GM19372 (cell line): ENCODE data around the gene LAD1.

Source experiments
- ATAC-seq: cut with Tn5 transposase; IDR thresholded peaks from one replicate; pipeline ENCODE4 v1.9.1; 2021; ENCODE audit warnings: mild to moderate bottlenecking, low read depth, moderate library complexity; ENCODE audit not compliant: unreplicated experiment

The LAD1 gene

GRCh38 chr1:201395936-201396335, 3.2 kb downstream of the LAD1 start:
- ATAC-seq = no peak

- no peak for ATAC-seq
These were observed 4.5 kb downstream of the LAD1 start for GRCh38 chr1:201394591-201394990.

GRCh38 chr1:201393076-201393475, 6.0 kb downstream of the LAD1 start:
- no peak for ATAC-seq

- no peak for ATAC-seq
These were observed 7.2 kb downstream of the LAD1 start for GRCh38 chr1:201391651-201392511.

- ATAC-seq = no peak
These were observed 7.9 kb downstream of the LAD1 start for GRCh38 chr1:201391225-201391624.

GRCh38 chr1:201389051-201389450, 10.1 kb downstream of the LAD1 start:
- no peak for ATAC-seq

GRCh38 chr1:201386208-201386607, 12.9 kb downstream of the LAD1 start:
- ATAC-seq = no peak

- peak; percentile 53 for ATAC-seq
These were observed 13.7 kb downstream of the LAD1 start for GRCh38 chr1:201385299-201385891.

GRCh38 chr1:201384406-201384782, 14.7 kb downstream of the LAD1 start:
- ATAC-seq = no peak

- no peak for ATAC-seq
These were observed 15.3 kb downstream of the LAD1 start for GRCh38 chr1:201383647-201384405.

GRCh38 chr1:201381130-201381529, 18.0 kb downstream of the LAD1 start:
- no peak for ATAC-seq

GRCh38 chr1:201379733-201380242, 19.3 kb downstream of the LAD1 start:
- ATAC-seq = no peak

- ATAC-seq = no peak
These were observed 20.3 kb downstream of the LAD1 start for GRCh38 chr1:201378804-201379203.

GRCh38 chr1:201377611-201378092, 21.5 kb downstream of the LAD1 start, which contains the start of gene TNNT2:
TSS of gene TNNT2 (minus strand) at chr1:201377680. CDS start at chr1:201373254, 4,426 bp downstream.
- no peak for ATAC-seq

- no peak for ATAC-seq
These were observed 22.4 kb downstream of the LAD1 start for GRCh38 chr1:201376464-201377374.

- no peak for ATAC-seq
These were observed 23.0 kb downstream of the LAD1 start for GRCh38 chr1:201376107-201376463.

- no peak for ATAC-seq
These were observed 24.0 kb downstream of the LAD1 start for GRCh38 chr1:201375169-201375568.

- ATAC-seq = no peak
These were observed 24.8 kb downstream of the LAD1 start for GRCh38 chr1:201374364-201374763.

GRCh38 chr1:201371792-201372191, 27.3 kb downstream of the LAD1 start:
- no peak for ATAC-seq

GRCh38 chr1:201371276-201371675, 27.8 kb downstream of the LAD1 start:
- ATAC-seq = no peak
